ENCODE measurements around the gene ESPL1.
A peak's percentile ranks its signal among the peaks of the same experiment; 100 is the strongest.

ESPL1 gene

DNA sequence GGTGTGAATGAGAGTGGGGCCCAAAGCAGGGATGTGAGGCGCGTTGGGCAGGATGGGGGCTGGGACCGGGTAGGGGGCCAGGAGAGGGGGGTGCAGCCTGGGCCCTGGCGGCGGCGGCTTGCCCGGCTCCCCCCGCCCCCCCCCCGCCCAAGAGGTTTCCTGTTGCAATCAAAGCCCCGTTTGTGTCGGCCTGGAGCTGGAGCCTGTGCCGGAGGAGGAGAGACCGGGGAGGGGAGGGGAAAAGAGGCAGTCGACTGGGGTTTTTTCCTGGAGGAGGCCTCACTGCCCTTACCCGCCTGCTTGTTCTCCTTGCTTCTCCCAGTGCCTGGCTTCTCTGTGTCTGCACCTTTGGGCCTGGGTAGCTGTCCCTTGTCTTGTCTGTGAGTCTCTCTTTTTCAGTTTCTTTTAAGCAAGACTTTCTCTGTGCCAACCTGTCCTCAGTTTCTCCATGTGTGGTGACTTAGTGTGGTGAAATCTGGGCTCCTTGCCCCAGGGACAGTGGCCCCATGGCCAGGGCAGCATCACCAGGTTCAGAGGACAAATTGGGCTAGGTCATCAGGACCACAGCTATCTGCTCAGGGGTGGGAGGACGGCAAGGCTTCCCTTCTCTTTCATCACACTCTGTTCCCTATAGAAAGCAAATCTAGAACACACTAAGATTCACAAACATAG lies 44.6 kb upstream of the ESPL1 start:
- peak overlapping the region in 1 of 5 donors; percentile 10 for H3K4me3 ChIP-seq (ENCODE audit: low read depth in 1 of 5, low read length in 5 of 5)
- H3K36me3 ChIP-seq (ENCODE audit: control insufficient read depth in 5 of 5, insufficient read depth in 5 of 5, low read length in 5 of 5), result peaks cover 0 to 4% (median 0%) of the 10 kb centered on the region in 5 donors
- H3K27me3 ChIP-seq (ENCODE audit: control insufficient read depth in 5 of 5, insufficient read depth in 4 of 5, low read length in 5 of 5), result no peaks in the 10 kb centered on the region
- peaks cover 7 to 57% (median 44%) of the 10 kb centered on the region in 5 donors for H3K4me1 ChIP-seq (ENCODE audit: control insufficient read depth in 5 of 5, insufficient read depth in 5 of 5, low read length in 5 of 5)
- H3K27ac ChIP-seq (ENCODE audit: low read depth, low read length), result peak overlapping the region; percentile 17
- peak overlapping the region in 2 of 5 donors; percentile 18 to 26 for H3K9ac ChIP-seq (ENCODE audit: low read length in 5 of 5)
- H3K9me3 ChIP-seq (ENCODE audit: control insufficient read depth in 5 of 5, low read length in 5 of 5), result no peaks in the 10 kb centered on the region

DNA sequence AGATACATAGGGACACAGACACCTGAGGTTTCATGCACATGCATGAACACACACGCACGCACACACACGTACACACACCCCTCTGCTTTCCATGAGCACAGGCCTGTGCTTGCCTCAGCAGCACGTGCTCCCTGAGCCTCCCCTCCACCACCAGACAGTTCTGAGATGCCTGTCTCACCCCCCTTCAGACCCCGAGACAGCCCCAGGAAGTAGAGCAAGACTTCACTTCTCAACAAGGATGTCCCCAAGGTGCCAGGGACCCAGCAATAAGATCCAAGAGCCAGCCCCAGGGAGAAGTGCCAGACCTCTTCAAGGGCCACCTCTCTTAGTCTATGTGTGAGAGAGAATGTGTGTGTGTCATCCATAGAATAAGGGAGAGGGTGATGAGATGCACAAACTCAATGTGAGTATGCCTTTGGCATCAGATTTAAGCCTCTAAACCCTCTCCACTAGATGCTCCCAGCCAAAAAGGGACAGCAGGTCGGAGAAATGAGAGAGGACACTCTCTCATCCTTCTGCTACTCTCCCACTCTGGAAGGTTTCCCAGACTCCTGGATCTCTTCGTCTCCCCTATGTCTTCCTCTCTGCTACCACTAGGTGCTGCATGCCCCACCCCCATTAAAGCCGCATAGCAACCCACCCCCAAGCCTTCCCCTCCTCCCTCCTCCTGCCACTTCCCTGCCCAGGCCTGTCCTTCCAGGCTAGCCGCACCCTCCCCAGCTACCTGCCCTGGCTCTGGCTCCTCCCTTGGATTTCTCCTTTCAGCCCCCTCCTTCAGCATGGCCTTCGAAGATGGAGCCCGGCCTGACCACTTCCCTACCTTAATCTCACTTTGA lies 43.8 kb upstream of the ESPL1 start:
- Histone ChIP-seq H3K4me3 (ENCODE audit: low read depth in 1 of 5, low read length in 5 of 5) (peak overlapping the region in 1 of 5 donors; percentile 10), H3K9me3 (ENCODE audit: control insufficient read depth in 5 of 5, low read length in 5 of 5) (no peaks in the 10 kb centered on the region), H3K9ac (ENCODE audit: low read length in 5 of 5) (peak overlapping the region in 2 of 5 donors; percentile 8 to 26), H3K27me3 (ENCODE audit: control insufficient read depth in 5 of 5, insufficient read depth in 4 of 5, low read length in 5 of 5) (no peaks in the 10 kb centered on the region), H3K36me3 (ENCODE audit: control insufficient read depth in 5 of 5, insufficient read depth in 5 of 5, low read length in 5 of 5) (peaks cover 0 to 4% (median 0%) of the 10 kb centered on the region in 5 donors), H3K27ac (ENCODE audit: low read depth, low read length) (no peak overlapping the region), H3K4me1 (ENCODE audit: control insufficient read depth in 5 of 5, insufficient read depth in 5 of 5, low read length in 5 of 5) (peaks cover 7 to 50% (median 38%) of the 10 kb centered on the region in 5 donors)

DNA sequence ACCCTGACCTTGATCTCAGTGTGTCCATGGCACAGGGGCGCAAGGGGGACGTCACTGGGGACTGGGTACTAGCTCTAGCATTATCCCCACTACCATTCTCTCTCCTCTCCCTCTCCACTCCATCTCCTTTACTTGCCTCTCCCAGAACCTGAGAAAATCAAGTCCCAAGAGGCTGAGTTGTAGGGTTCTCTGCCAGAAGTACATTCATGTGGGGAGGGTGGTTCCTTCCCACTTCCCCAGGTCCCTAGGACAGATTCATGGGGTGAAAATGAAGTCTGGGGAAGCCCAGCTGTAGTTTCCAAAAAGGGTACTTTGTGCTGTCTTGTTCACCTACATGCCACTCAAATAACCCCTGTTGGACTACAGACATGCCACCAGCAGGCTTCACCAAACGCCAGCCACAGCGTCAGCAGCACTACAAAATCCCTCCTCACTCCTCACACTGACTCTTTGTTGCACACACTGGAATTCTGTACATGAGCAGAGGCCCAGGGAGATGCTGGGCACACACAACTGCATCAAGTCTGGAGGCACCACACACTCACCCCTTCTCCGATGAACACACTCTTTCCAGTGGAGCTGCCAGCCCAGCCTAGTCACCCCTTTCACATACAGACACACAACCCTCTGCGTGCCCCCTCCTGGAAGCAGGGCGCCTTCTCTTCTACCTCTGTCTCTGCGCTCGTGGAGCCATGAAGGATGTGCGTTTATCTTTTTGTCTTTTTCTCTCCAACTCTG lies 43.0 kb upstream of the ESPL1 start:
- no peak overlapping the region for H3K9ac ChIP-seq (ENCODE audit: low read length in 5 of 5)

DNA sequence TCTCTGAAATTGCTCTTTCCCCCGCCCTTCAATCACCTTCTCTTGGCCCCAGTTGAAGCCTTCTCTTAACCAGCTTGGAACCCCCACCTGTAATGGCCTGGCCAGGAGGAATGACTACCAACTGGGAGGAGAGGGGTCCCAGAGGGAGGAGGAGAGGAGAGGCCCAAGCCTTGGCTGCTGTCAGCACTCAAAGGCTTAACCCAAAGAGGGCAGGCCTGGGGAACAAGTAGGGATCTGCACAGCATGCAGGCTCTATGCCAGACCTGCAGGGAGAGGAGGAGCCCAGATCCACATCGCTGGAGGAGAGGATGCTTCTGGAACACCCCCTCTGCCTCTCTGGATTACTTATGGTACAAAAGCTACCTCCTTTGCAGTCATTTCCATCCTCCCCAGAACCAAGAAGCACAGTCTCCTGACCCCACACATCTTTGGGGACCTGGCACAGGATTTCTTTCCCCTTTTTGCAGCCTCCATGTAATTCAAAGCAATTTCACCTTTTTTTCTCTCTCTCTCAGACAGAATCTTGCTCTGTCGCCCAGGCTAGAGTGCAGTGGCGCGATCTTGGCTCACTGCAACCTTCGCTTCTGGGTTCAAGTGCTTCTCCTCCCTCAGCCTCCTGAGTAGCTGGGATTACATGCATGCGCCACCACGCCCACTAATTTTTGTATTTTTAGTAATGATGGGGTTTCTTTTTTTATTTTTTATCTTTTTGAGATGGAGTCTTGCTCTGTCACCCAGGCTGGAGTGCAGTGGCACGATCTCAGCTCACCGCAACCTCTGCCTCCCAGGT lies 42.3 kb upstream of the ESPL1 start:
- Histone ChIP-seq H3K27ac (ENCODE audit: low read depth, low read length) (no peak overlapping the region), H3K9me3 (ENCODE audit: control insufficient read depth in 5 of 5, low read length in 5 of 5) (no peaks in the 10 kb centered on the region), H3K36me3 (ENCODE audit: control insufficient read depth in 5 of 5, insufficient read depth in 5 of 5, low read length in 5 of 5) (peaks cover 0 to 4% (median 0%) of the 10 kb centered on the region in 5 donors), H3K4me1 (ENCODE audit: control insufficient read depth in 5 of 5, insufficient read depth in 5 of 5, low read length in 5 of 5) (peaks cover 6 to 38% (median 29%) of the 10 kb centered on the region in 5 donors), H3K9ac (ENCODE audit: low read length in 5 of 5) (no peak overlapping the region), H3K27me3 (ENCODE audit: control insufficient read depth in 5 of 5, insufficient read depth in 4 of 5, low read length in 5 of 5) (no peaks in the 10 kb centered on the region), H3K4me3 (ENCODE audit: low read depth in 1 of 5, low read length in 5 of 5) (no peak overlapping the region)

More for the DNA sequence above, 43.0 kb upstream of the ESPL1 start:
- Histone ChIP-seq H3K36me3 (ENCODE audit: control insufficient read depth in 5 of 5, insufficient read depth in 5 of 5, low read length in 5 of 5) (peaks cover 0 to 4% (median 0%) of the 10 kb centered on the region in 5 donors), H3K4me1 (ENCODE audit: control insufficient read depth in 5 of 5, insufficient read depth in 5 of 5, low read length in 5 of 5) (peaks cover 6 to 45% (median 33%) of the 10 kb centered on the region in 5 donors), H3K9me3 (ENCODE audit: control insufficient read depth in 5 of 5, low read length in 5 of 5) (no peaks in the 10 kb centered on the region), H3K4me3 (ENCODE audit: low read depth in 1 of 5, low read length in 5 of 5) (no peak overlapping the region), H3K27me3 (ENCODE audit: control insufficient read depth in 5 of 5, insufficient read depth in 4 of 5, low read length in 5 of 5) (no peaks in the 10 kb centered on the region), H3K27ac (ENCODE audit: low read depth, low read length) (no peak overlapping the region)

DNA sequence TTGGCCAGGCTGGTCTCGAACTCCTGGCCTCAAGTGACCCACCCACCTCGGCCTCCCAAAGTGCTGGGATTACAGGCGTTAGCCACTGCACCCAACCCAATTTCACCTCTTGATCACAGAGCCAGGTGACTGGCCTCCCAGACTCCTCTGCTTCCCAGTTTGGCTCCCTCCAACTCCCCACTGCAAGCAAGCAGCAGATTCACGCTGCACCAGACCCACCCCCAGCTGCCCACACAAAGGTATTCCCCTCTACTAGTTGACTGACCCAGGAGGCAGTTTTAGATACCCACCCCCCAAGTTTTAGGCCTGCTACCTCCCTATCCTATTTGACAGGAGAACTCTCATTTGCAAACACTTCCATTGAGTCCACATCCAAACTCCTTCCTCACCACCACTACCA lies 41.3 kb upstream of the ESPL1 start:
- H3K4me3 ChIP-seq (ENCODE audit: low read depth in 1 of 5, low read length in 5 of 5), result no peak overlapping the region
- H3K9me3 ChIP-seq (ENCODE audit: control insufficient read depth in 5 of 5, low read length in 5 of 5), result no peaks in the 10 kb centered on the region
- H3K27me3 ChIP-seq (ENCODE audit: control insufficient read depth in 5 of 5, insufficient read depth in 4 of 5, low read length in 5 of 5), result no peaks in the 10 kb centered on the region
- H3K36me3 ChIP-seq (ENCODE audit: control insufficient read depth in 5 of 5, insufficient read depth in 5 of 5, low read length in 5 of 5), result peaks cover 0 to 4% (median 0%) of the 10 kb centered on the region in 5 donors
- peaks cover 6 to 42% (median 35%) of the 10 kb centered on the region in 5 donors for H3K4me1 ChIP-seq (ENCODE audit: control insufficient read depth in 5 of 5, insufficient read depth in 5 of 5, low read length in 5 of 5)
- H3K9ac ChIP-seq (ENCODE audit: low read length in 5 of 5), result no peak overlapping the region
- H3K27ac ChIP-seq (ENCODE audit: low read depth, low read length), result no peak overlapping the region

DNA sequence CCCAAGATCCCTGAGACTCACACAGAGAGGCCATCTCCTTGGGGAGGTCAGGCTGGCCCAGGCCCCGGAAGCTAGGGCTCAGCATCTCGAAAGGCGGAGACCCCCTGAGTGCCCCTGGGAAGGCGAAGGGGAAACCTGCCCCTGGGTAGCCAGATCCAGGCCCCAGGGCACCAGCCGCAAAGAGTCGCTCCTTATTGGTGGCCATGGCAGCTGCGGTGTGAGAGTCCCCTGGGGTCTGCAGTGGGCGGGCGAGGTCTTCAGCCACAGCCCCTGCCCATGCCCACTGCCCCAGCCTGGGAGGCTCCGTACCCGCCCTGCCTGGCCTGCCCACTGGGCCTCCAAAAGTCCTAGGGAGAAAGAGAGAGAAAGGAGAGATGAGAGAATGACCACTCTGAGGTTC lies 40.8 kb upstream of the ESPL1 start:
- no peak overlapping the region for H3K27ac ChIP-seq (ENCODE audit: low read depth, low read length)
- H3K27me3 ChIP-seq (ENCODE audit: control insufficient read depth in 5 of 5, insufficient read depth in 4 of 5, low read length in 5 of 5), result no peaks in the 10 kb centered on the region
- no peaks in the 10 kb centered on the region for H3K9me3 ChIP-seq (ENCODE audit: control insufficient read depth in 5 of 5, low read length in 5 of 5)
- peaks cover 4 to 39% (median 34%) of the 10 kb centered on the region in 5 donors for H3K4me1 ChIP-seq (ENCODE audit: control insufficient read depth in 5 of 5, insufficient read depth in 5 of 5, low read length in 5 of 5)
- peaks cover 0 to 4% (median 0%) of the 10 kb centered on the region in 5 donors for H3K36me3 ChIP-seq (ENCODE audit: control insufficient read depth in 5 of 5, insufficient read depth in 5 of 5, low read length in 5 of 5)
- H3K4me3 ChIP-seq (ENCODE audit: low read depth in 1 of 5, low read length in 5 of 5), result no peak overlapping the region
- H3K9ac ChIP-seq (ENCODE audit: low read length in 5 of 5), result no peak overlapping the region

DNA sequence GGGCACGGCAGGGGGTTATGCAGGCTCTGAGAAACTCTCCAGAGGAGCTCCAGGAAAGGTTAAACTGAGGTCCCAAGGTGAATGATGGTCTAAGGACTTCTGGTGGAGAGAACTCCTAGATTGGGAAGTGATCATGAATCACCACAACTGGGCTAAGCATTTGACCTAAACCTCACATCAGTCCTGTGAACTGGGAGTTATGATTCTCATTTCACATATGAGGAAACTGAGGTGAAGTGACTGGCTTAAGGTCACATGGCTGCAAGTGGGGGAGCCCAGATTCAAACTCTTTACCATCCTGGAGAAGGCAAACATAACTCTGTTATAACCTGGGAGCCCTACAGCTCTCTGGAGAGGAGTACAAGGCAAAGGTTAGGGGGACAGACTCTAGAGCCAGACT lies 40.3 kb upstream of the ESPL1 start:
- H3K9me3 ChIP-seq (ENCODE audit: control insufficient read depth in 5 of 5, low read length in 5 of 5), result no peaks in the 10 kb centered on the region
- H3K4me3 ChIP-seq (ENCODE audit: low read depth in 1 of 5, low read length in 5 of 5), result no peak overlapping the region
- H3K4me1 ChIP-seq (ENCODE audit: control insufficient read depth in 5 of 5, insufficient read depth in 5 of 5, low read length in 5 of 5), result peaks cover 4 to 39% (median 34%) of the 10 kb centered on the region in 5 donors
- H3K27ac ChIP-seq (ENCODE audit: low read depth, low read length), result no peak overlapping the region
- no peaks in the 10 kb centered on the region for H3K27me3 ChIP-seq (ENCODE audit: control insufficient read depth in 5 of 5, insufficient read depth in 4 of 5, low read length in 5 of 5)
- peaks cover 0 to 4% (median 0%) of the 10 kb centered on the region in 5 donors for H3K36me3 ChIP-seq (ENCODE audit: control insufficient read depth in 5 of 5, insufficient read depth in 5 of 5, low read length in 5 of 5)
- H3K9ac ChIP-seq (ENCODE audit: low read length in 5 of 5), result no peak overlapping the region

DNA sequence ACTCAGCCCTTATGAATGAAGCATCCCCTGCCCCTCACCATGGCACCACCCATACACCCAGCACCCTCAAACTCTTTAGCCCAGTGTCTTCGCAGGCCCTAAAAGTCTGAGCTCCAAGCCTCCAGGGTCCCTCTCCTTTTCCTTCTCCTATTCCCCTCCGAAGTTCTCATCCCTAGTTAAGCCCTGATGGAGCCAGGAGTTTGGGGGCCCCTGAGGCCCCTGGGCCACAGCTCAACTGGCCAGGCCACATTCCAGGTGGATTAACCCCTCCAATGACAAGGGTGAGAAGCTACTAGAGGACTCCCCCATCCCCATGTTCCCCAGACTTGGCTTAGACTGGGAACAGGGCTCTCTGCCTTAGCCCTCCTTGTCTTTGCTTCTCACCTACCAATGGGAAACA lies 38.6 kb upstream of the ESPL1 start:
- H3K36me3 ChIP-seq (ENCODE audit: control insufficient read depth in 5 of 5, insufficient read depth in 5 of 5, low read length in 5 of 5), result peaks cover 0 to 4% (median 0%) of the 10 kb centered on the region in 5 donors
- H3K4me1 ChIP-seq (ENCODE audit: control insufficient read depth in 5 of 5, insufficient read depth in 5 of 5, low read length in 5 of 5), result peaks cover 2 to 36% (median 32%) of the 10 kb centered on the region in 5 donors
- H3K4me3 ChIP-seq (ENCODE audit: low read depth in 1 of 5, low read length in 5 of 5), result no peak overlapping the region
- H3K9ac ChIP-seq (ENCODE audit: low read length in 5 of 5), result no peak overlapping the region
- no peaks in the 10 kb centered on the region for H3K9me3 ChIP-seq (ENCODE audit: control insufficient read depth in 5 of 5, low read length in 5 of 5)
- peaks cover 0 to 13% (median 4%) of the 10 kb centered on the region in 5 donors for H3K27me3 ChIP-seq (ENCODE audit: control insufficient read depth in 5 of 5, insufficient read depth in 4 of 5, low read length in 5 of 5)
- no peak overlapping the region for H3K27ac ChIP-seq (ENCODE audit: low read depth, low read length)

DNA sequence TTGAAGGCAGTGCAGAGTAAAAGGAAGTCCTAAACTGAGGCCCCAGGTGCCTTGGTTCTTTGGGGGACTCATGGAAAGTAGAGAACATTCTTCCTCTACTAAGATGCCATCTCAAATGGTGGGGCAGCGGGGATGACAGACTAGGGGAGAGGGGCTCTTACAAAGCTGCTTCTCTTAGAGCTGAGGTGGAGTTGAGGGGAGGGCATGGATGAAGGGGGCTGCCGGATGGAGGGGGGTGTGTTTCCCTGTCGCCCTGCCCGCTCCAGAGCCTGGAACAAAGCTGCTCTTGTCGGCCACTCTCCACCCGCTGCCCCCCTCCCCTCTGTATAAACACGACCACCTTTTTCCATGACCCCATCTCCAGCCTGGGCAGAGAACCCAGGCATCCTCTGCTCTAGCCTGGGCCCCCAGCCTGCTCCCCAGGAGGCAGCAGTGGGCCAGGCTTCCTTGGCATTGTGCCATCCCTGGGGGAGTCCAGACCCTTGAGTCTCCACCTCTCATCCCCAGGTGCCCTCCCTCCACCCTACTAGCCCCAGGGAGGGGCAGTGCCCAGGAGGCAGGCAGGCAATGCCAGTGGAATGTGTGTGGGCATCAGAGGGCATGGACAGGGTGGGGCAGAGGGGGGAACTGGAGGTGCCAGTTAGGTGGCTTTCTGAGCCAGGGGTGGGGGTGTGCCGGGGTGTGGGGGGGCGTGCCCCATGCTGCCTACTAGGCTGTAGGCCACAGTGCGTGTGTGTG lies 37.8 kb upstream of the ESPL1 start:
- no peak overlapping the region for H3K27ac ChIP-seq (ENCODE audit: low read depth, low read length)
- peaks cover 0 to 22% (median 4%) of the 10 kb centered on the region in 5 donors for H3K27me3 ChIP-seq (ENCODE audit: control insufficient read depth in 5 of 5, insufficient read depth in 4 of 5, low read length in 5 of 5)
- H3K9me3 ChIP-seq (ENCODE audit: control insufficient read depth in 5 of 5, low read length in 5 of 5), result no peaks in the 10 kb centered on the region
- no peak overlapping the region for H3K9ac ChIP-seq (ENCODE audit: low read length in 5 of 5)
- no peak overlapping the region for H3K4me3 ChIP-seq (ENCODE audit: low read depth in 1 of 5, low read length in 5 of 5)
- peaks cover 2 to 32% (median 30%) of the 10 kb centered on the region in 5 donors for H3K4me1 ChIP-seq (ENCODE audit: control insufficient read depth in 5 of 5, insufficient read depth in 5 of 5, low read length in 5 of 5)
- peaks cover 0 to 4% (median 0%) of the 10 kb centered on the region in 5 donors for H3K36me3 ChIP-seq (ENCODE audit: control insufficient read depth in 5 of 5, insufficient read depth in 5 of 5, low read length in 5 of 5)

All from subcutaneous abdominal adipose tissue (tissue), 5 donors.